HepG2 (cell line): ENCODE measurements around the gene CCT7. TPM values are rescaled to one million over a fixed set of nuclear protein-coding genes. Genes with fewer than 3 reads are reported as not detected.

Experiments used
- ATAC-seq: fragments of 200-7000 bp; cut with Tn5 transposase; 3 replicates; pipeline ENCODE4 v1.9.1; 2020; ENCODE audit warnings: mild to moderate bottlenecking, moderate library complexity
- BruUV-seq: library from RNA; stranded (reverse); fragments of 400-500 nt; replicated peaks from 2 replicates; lab custom pipeline; 2021; lab: Mats Ljungman, UMichigan
- CTCF ChIA-PET: fragments of 300-600 bp; formaldehyde crosslinking; extraction: SDS; loops from one replicate; lab custom pipeline; 2021; ENCODE audit warnings: low total read pairs, inconsistent platforms, low intra/inter-chr PET ratio; lab: Yijun Ruan, JAX
- POLR2A ChIA-PET: fragments of 350-600 bp; sonication (Branson Sonifier 250); formaldehyde crosslinking; loops from one replicate; lab custom pipeline; 2020; ENCODE audit warnings: antibody characterized with exemption, inconsistent platforms; lab: Yijun Ruan, JAX
- DNase-seq: peaks from one replicate; pipeline ENCODE4 v3.0.0-alpha.2; 2015; ENCODE audit warnings: low spot score
- FAIRE-seq: peaks from 3 replicates; lab custom pipeline; 2011; peaks lifted over from hg19 to GRCh38; lab: Jason Lieb, UNC
- H2AFZ ChIP-seq: one replicate; pipeline ENCODE4 v1.6.1; 2011; ENCODE audit warnings: low read length, inconsistent platforms
- H3K27ac ChIP-seq: fragments of 300-600 bp; 3 replicates; pipeline ENCODE4 v1.8.0; 2011; ENCODE audit warnings: mixed run types, mild to moderate bottlenecking, mixed read lengths, low read length, inconsistent platforms; ENCODE audit not compliant: insufficient read depth; ENCODE audit errors: extremely low read length
- H3K27me3 ChIP-seq, 2 experiments: fragments of 200-600 bp in 1 of 2; 2 replicates in 1 of 2; 3 replicates in 1 of 2; pipeline versions ENCODE4 v1.6.0 to v1.8.0; 2011; ENCODE audit warnings: low read length in 2 of 2, mild to moderate bottlenecking in 2 of 2, moderate library complexity in 2 of 2, inconsistent platforms in 1 of 2; ENCODE audit not compliant: insufficient read depth in 2 of 2, control insufficient read depth in 1 of 2
- H3K36me3 ChIP-seq, 2 experiments: fragments of 200-600 bp in 1 of 2; replicated peaks in 1 of 2; 2 replicates in 1 of 2; 3 replicates in 1 of 2; pipeline versions ENCODE4 v1.5.1 to v1.8.0; 2011; ENCODE audit warnings: low read length in 2 of 2, inconsistent platforms in 1 of 2; ENCODE audit not compliant: insufficient read depth in 2 of 2, control insufficient read depth in 1 of 2
- H3K4me1 ChIP-seq: 2 replicates; pipeline ENCODE4 v1.5.1; 2012; ENCODE audit warnings: low read length, inconsistent platforms; ENCODE audit not compliant: insufficient read depth
- H3K4me2 ChIP-seq: 2 replicates; pipeline ENCODE4 v1.6.0; 2011; ENCODE audit warnings: low read depth, low read length, inconsistent platforms
- H3K4me3 ChIP-seq, 3 experiments: fragments of 200-600 bp in 1 of 3; sonication (generic), shearing (Covaris generic) in 1 of 3; replicated peaks in 1 of 3; 2 replicates each; pipeline ENCODE4 v1.5.1; 2011 to 2016; ENCODE audit warnings: low read length in 3 of 3, inconsistent platforms in 2 of 3, low read depth in 2 of 3, mild to moderate bottlenecking in 2 of 3, control low read depth in 1 of 3, mixed read lengths in 1 of 3; ENCODE audit not compliant: insufficient read depth in 1 of 3
- H3K79me2 ChIP-seq: one replicate; pipeline ENCODE4 v1.6.1; 2011; ENCODE audit warnings: low read length, inconsistent platforms; ENCODE audit not compliant: insufficient read depth
- H3K9ac ChIP-seq: 2 replicates; pipeline ENCODE4 v1.6.0; 2011; ENCODE audit warnings: mild to moderate bottlenecking, low read depth, low read length, inconsistent platforms; ENCODE audit not compliant: insufficient read depth
- H3K9me3 ChIP-seq: 2 replicates; pipeline ENCODE4 v1.5.1; 2012; ENCODE audit warnings: mild to moderate bottlenecking, low read length
- H4K20me1 ChIP-seq: 2 replicates; pipeline ENCODE4 v1.6.0; 2011; ENCODE audit warnings: inconsistent platforms, mild to moderate bottlenecking, low read length, moderate library complexity; ENCODE audit not compliant: insufficient read depth
- ESRRA ChIP-seq: sonication (generic); formaldehyde crosslinking; IDR thresholded peaks from 2 replicates; pipeline ENCODE4 v1.5.1; 2020; ENCODE audit warnings: mild to moderate bottlenecking, low read depth, missing genetic modification reagents
- JUN ChIP-seq: sonication (generic); formaldehyde crosslinking; IDR thresholded peaks from 2 replicates; pipeline ENCODE4 v1.4.0; 2020; ENCODE audit warnings: mild to moderate bottlenecking, missing genetic modification reagents
- PHF20 ChIP-seq: sonication (generic); formaldehyde crosslinking; IDR thresholded peaks from 2 replicates; pipeline ENCODE4 v1.5.0; 2020; ENCODE audit warnings: mild to moderate bottlenecking, missing genetic modification reagents
- POLR2AphosphoS2 ChIP-seq: IDR thresholded peaks from 2 replicates; pipeline ENCODE4 v1.6.1; 2011; ENCODE audit warnings: low read depth, low read length, improper control_type of control experiment
- RFXANK ChIP-seq: IDR thresholded peaks from 2 replicates; pipeline ENCODE4 v1.6.1; 2016
- SRSF1 ChIP-seq: fragments of 200-400 bp; formaldehyde crosslinking; optimal IDR thresholded peaks from 2 replicates; pipeline ENCODE3; 2017; ENCODE audit warnings: mild to moderate bottlenecking, low read depth, low read length, moderate library complexity
- ZBTB26 ChIP-seq: IDR thresholded peaks from 2 replicates; pipeline ENCODE4 v1.6.1; 2016; ENCODE audit warnings: missing compliant biosample characterization, missing genetic modification reagents, borderline replicate concordance
- ZBTB37 ChIP-seq: sonication (generic); formaldehyde crosslinking; IDR thresholded peaks from 2 replicates; pipeline ENCODE4 v1.4.0; 2020; ENCODE audit warnings: mild to moderate bottlenecking, missing genetic modification reagents
- ZBTB42 ChIP-seq: sonication (generic); formaldehyde crosslinking; IDR thresholded peaks from 2 replicates; pipeline ENCODE4 v1.5.0; 2020; ENCODE audit warnings: mild to moderate bottlenecking, missing genetic modification reagents
- ZBTB43 ChIP-seq: sonication (generic); formaldehyde crosslinking; conservative IDR thresholded peaks from 2 replicates; pipeline ENCODE4 v1.4.0; 2020; ENCODE audit warnings: missing genetic modification reagents
- ZNF274 ChIP-seq: sonication (generic); formaldehyde crosslinking; IDR thresholded peaks from 2 replicates; pipeline ENCODE4 v1.5.1; 2020; ENCODE audit warnings: mild to moderate bottlenecking, missing genetic modification reagents
- ZNF382 ChIP-seq: sonication (generic); formaldehyde crosslinking; IDR thresholded peaks from 2 replicates; pipeline ENCODE4 v1.5.0; 2020; ENCODE audit warnings: missing genetic modification reagents, mild to moderate bottlenecking, borderline replicate concordance
- WGBS: methylation state at CpG from one replicate; pipeline ENCODE4 v1.1.6; 2017; ENCODE audit warnings: low lambda C conversion rate; 5-methylcytosine and 5-hydroxymethylcytosine counted together
- in situ Hi-C: cut with HindIII; loops from 2 replicates; pipeline ENCODE4 v1.10.0; 2017; ENCODE audit warnings: low pct_unique_long_range_greater_than_20kb; ENCODE audit not compliant: extremely low pct_ligation_motif_present
- intact Hi-C: fragments of 100-400 bp; cut with micrococcal nuclease; formaldehyde crosslinking; loops from one replicate; pipeline ENCODE4 v1.10.0; 2022; ENCODE audit not compliant: unreplicated experiment
- polyA plus RNA-seq, 8 experiments: library from polyadenylated mRNA; depleted of rRNA in 3 of 8; stranded (reverse) in 7 of 8; unstranded in 1 of 8; fragments of >200 nt; fragmentation: Illumina TruSeq in 4 of 8; extraction: Trizol in 4 of 8; gene quantifications; 2 replicates each; pipeline versions ENCODE4 v1.2.1 to v1.2.3, GENCODE V29; 2011 to 2016; ENCODE audit warnings: low read depth in 4 of 8, missing spikeins in 1 of 8, mixed read lengths in 1 of 8; ENCODE audit not compliant: insufficient read depth in 1 of 8
- total RNA-seq, 5 experiments: library from RNA; depleted of rRNA; stranded (reverse); fragments of >200 nt; fragmentation: Illumina TruSeq; extraction: Trizol; gene quantifications; 2 replicates each; pipeline ENCODE4 v1.2.3, GENCODE V29; 2016; ENCODE audit warnings: low read depth in 1 of 5

Gene CCT7
- total and polyA plus RNA-seq, 2 of the 13 experiments (the other 11 are each of a cell fraction or from before 2014, with no cell fraction given): 347 to 517 TPM

GRCh38 chr2:73238976-73239375 lies 4.9 kb downstream of the CCT7 start:
- in situ Hi-C loops (no loop called here), intact Hi-C loops (no loop called here)
- TF ChIP-seq ESRRA (CRISPR knock-in tag) (no peak), SRSF1 (no peak), POLR2AphosphoS2 (no peak), RFXANK (CRISPR knock-in tag) (no peak), ZNF274 (no peak), ZBTB42 (CRISPR knock-in tag) (no peak), ZNF382 (CRISPR knock-in tag) (no peak), ZBTB37 (CRISPR knock-in tag) (no peak), ZBTB43 (CRISPR knock-in tag) (no peak), PHF20 (no peak), ZBTB26 (CRISPR knock-in tag) (no peak), JUN (no peak)

More at GRCh38 chr2:73238976-73239375, 4.9 kb downstream of the CCT7 start:
- FAIRE-seq: no peak
- Histone ChIP-seq H4K20me1 (peaks cover 56% of the 10 kb centered on the region), H3K4me1 (peaks cover 51% of the 10 kb centered on the region), H3K36me3 (peaks cover 28 to 57% of the 10 kb centered on the region in 2 experiments), H3K9ac (no peak overlapping the region), H3K27me3 (peaks cover 0 to 6% of the 10 kb centered on the region in 2 experiments; a peak in 1 of 5 replicates), H3K27ac (no peak overlapping the region), H3K4me2 (no peak overlapping the region), H3K9me3 (no peaks in the 10 kb centered on the region), H3K4me3 (no peak overlapping the region), H2AFZ (no peak overlapping the region), H3K79me2 (peaks cover 76% of the 10 kb centered on the region)
- WGBS: 94% methylated on average over 1 of the region's 1 CpG
- POLR2A ChIA-PET: interaction anchor here (0.6 to 7.2 kb wide), 3 partner anchors 10 to 26 kb away, joined by 3 to 125 read pairs (median 4); partner anchors contain the start of gene SMYD5
- no peak for ATAC-seq
- DNase-seq: no peak
- CTCF ChIA-PET: no interaction called here
- no TSS peak for BruUV-seq
